Measurements from ENCODE around the gene IGLL5.

DNA sequence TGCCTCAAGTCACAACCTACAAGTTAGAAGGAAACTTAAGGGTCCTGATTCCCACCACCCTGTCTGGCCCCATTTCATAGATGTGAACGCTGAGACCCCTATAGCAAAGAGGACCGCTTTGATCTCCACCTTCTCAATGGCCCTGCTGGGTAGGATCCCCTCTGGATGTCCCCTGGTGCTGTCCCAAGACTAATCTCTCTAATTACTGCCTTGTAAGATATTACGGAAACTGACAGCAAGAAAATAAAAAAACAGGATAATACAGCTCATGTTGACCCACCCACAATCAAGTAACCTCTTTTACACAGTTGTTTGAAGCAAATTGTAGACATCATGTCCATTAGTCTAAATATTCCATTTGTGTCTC, 20.9 kb downstream of the IGLL5 start:
- TF ChIP-seq, protein P1, sequence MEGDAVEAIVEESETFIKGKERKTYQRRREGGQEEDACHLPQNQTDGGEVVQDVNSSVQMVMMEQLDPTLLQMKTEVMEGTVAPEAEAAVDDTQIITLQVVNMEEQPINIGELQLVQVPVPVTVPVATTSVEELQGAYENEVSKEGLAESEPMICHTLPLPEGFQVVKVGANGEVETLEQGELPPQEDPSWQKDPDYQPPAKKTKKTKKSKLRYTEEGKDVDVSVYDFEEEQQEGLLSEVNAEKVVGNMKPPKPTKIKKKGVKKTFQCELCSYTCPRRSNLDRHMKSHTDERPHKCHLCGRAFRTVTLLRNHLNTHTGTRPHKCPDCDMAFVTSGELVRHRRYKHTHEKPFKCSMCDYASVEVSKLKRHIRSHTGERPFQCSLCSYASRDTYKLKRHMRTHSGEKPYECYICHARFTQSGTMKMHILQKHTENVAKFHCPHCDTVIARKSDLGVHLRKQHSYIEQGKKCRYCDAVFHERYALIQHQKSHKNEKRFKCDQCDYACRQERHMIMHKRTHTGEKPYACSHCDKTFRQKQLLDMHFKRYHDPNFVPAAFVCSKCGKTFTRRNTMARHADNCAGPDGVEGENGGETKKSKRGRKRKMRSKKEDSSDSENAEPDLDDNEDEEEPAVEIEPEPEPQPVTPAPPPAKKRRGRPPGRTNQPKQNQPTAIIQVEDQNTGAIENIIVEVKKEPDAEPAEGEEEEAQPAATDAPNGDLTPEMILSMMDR (IDR thresholded peaks at IDR 0.05), result no peak
- no peak for TF ChIP-seq POLR2A (IDR thresholded peaks at IDR 0.05)

All from testis (tissue), 2 donors.